Left lung (tissue), 10 donors: ENCODE results near the gene MKI67. TPM values are rescaled to one million over a fixed set of nuclear protein-coding genes. Genes with fewer than 3 reads are reported as not detected.

Source experiments
- ATAC-seq: fragments of 200-7000 bp; cut with Tn5 transposase; one replicate; pipeline ENCODE4 v1.9.1; 2020; ENCODE audit warnings: moderate library complexity
- DNase-seq, 4 donors: peaks; one replicate each; pipeline ENCODE4 v3.0.0-alpha.2; 2013 to 2020
- H3K27ac ChIP-seq, 2 donors: fragments of 200-600 bp; sonication (generic) in 1 of 2; one replicate each; pipeline versions ENCODE4 v1.5.0 to v1.8.0; 2020 to 2021
- H3K27me3 ChIP-seq, 2 donors: fragments of 200-600 bp; sonication (generic) in 1 of 2; one replicate each; pipeline versions ENCODE4 v1.5.0 to v1.8.0; 2020 to 2021
- H3K36me3 ChIP-seq, 2 donors: fragments of 200-600 bp; sonication (generic) in 1 of 2; one replicate each; pipeline versions ENCODE4 v1.5.0 to v1.8.0; 2020 to 2021
- H3K4me1 ChIP-seq, 2 donors: fragments of 200-600 bp; one replicate each; pipeline ENCODE4 v1.8.0; 2021
- H3K4me3 ChIP-seq, 2 donors: fragments of 200-600 bp; sonication (generic) in 1 of 2; one replicate each; pipeline versions ENCODE4 v1.5.0 to v1.8.0; 2020 to 2021; ENCODE audit warnings: mild to moderate bottlenecking in 1 of 2
- H3K9me3 ChIP-seq, 2 donors: fragments of 200-600 bp; sonication (generic) in 1 of 2; one replicate each; pipeline versions ENCODE4 v1.5.0 to v1.8.0; 2020 to 2021
- CTCF ChIP-seq, 2 donors: fragments of 200-600 bp; sonication (generic) in 1 of 2; IDR thresholded peaks; one replicate each; pipeline versions ENCODE4 v1.5.0 to v1.8.0; 2021; ENCODE audit warnings: antibody characterized with exemption in 2 of 2
- intact Hi-C, 2 donors: fragments of 100-400 bp; cut with DNase I; formaldehyde crosslinking; loops; one replicate each; pipeline versions ENCODE4 v1.11.2 to v1.14.2; 2022
- polyA plus RNA-seq, 6 donors: library from polyadenylated mRNA; unstranded; fragments of 120-200 nt; gene quantifications; one replicate each; pipeline ENCODE4 v1.2.1, GENCODE V29; 2013; ENCODE audit not compliant: insufficient read length in 6 of 6
- total RNA-seq, 2 donors: library from RNA; stranded (reverse); fragmentation: NEBNext Ultra II Directional; extraction: Animal tissue kit (Norgen Biotek cat#: 25700); gene quantifications; one replicate each; pipeline ENCODE4 v1.2.1, GENCODE V29; 2021
- donor health status: DM: no; HTN: yes; CAD: no.
- donor health status: DM: no; HTN: no; CAD: no.

MKI67 gene
- total and polyA plus RNA-seq, 8 donors = 6.9 to 109 (median 46.2) TPM

- TF ChIP-seq CTCF (IDR thresholded peaks at IDR 0.05) = no peak
- H3K9me3 ChIP-seq = no peaks in the 10 kb centered on the region
- H3K36me3 ChIP-seq = peaks cover 0 to 13% of the 10 kb centered on the region in 2 donors
- peaks cover 0 to 5% of the 10 kb centered on the region in 2 donors for H3K4me1 ChIP-seq
- ATAC-seq (no peak), DNase-seq (no peak)
- H3K27me3 ChIP-seq = no peaks in the 10 kb centered on the region
- no peak overlapping the region for H3K27ac ChIP-seq
- intact Hi-C loops = no loop called here
- H3K4me3 ChIP-seq = no peak overlapping the region
These were observed 24.3 kb downstream of the MKI67 start for GRCh38 chr10:128101901-128102300.

- peaks cover 0 to 5% of the 10 kb centered on the region in 2 donors for H3K36me3 ChIP-seq
These were observed 26.3 kb downstream of the MKI67 start for GRCh38 chr10:128099901-128100300.

GRCh38 chr10:128098631-128099030, 27.6 kb downstream of the MKI67 start:
- Histone ChIP-seq H3K4me1 (peaks cover 0 to 5% of the 10 kb centered on the region in 2 donors), H3K9me3 (no peaks in the 10 kb centered on the region), H3K27me3 (no peaks in the 10 kb centered on the region), H3K4me3 (no peak overlapping the region), H3K27ac (no peak overlapping the region), H3K36me3 (no peaks in the 10 kb centered on the region)
- DNase-seq (no peak), ATAC-seq (no peak)
- intact Hi-C loops = no loop called here
- TF ChIP-seq CTCF (IDR thresholded peaks at IDR 0.05) = no peak

More at GRCh38 chr10:128099901-128100300, 26.3 kb downstream of the MKI67 start:
- peaks cover 0 to 5% of the 10 kb centered on the region in 2 donors for H3K4me1 ChIP-seq
- intact Hi-C loops = no loop called here
- no peak for TF ChIP-seq CTCF (IDR thresholded peaks at IDR 0.05)
- ATAC-seq = no peak
- no peak overlapping the region for H3K4me3 ChIP-seq
- H3K27me3 ChIP-seq = no peaks in the 10 kb centered on the region
- no peak overlapping the region for H3K27ac ChIP-seq
- DNase-seq = no peak
- H3K9me3 ChIP-seq = no peaks in the 10 kb centered on the region

GRCh38 chr10:128097783-128098182, 28.4 kb downstream of the MKI67 start:
- ATAC-seq = no peak

More at GRCh38 chr10:128097783-128098182, 28.4 kb downstream of the MKI67 start:
- H3K9me3 ChIP-seq = no peaks in the 10 kb centered on the region
- no peaks in the 10 kb centered on the region for H3K36me3 ChIP-seq
- no peak overlapping the region for H3K27ac ChIP-seq
- intact Hi-C loops = no loop called here
- no peak overlapping the region for H3K4me3 ChIP-seq
- no peak for TF ChIP-seq CTCF (IDR thresholded peaks at IDR 0.05)
- DNase-seq = no peak
- peaks cover 0 to 2% of the 10 kb centered on the region in 2 donors for H3K4me1 ChIP-seq
- H3K27me3 ChIP-seq = no peaks in the 10 kb centered on the region
